Large intestine (tissue), 3 donors: ENCODE data around the gene CELF5. TPM values are rescaled to one million over a fixed set of nuclear protein-coding genes. Genes with fewer than 3 reads are reported as not detected.
A peak's percentile ranks its signal among the peaks of the same experiment; 100 is the strongest.
"Not testable (repeated sequence)": the region's sequence is repeated elsewhere in the genome, so short reads cannot be mapped to it uniquely, and the experiment has no call there.

Source experiments
- DNase-seq, 2 donors: peaks; one replicate each; pipeline versions ENCODE4 v3.0.0 to v3.0.0-alpha.2; 2013
- H3K27ac ChIP-seq: one replicate; pipeline ENCODE4 v1.5.1; 2013; ENCODE audit warnings: low read length
- H3K27me3 ChIP-seq: 2 replicates; pipeline ENCODE4 v1.6.1; 2013; ENCODE audit warnings: low read length; ENCODE audit not compliant: control insufficient read depth, insufficient read depth
- H3K36me3 ChIP-seq: 2 replicates; pipeline ENCODE4 v1.6.1; 2013; ENCODE audit warnings: low read length; ENCODE audit not compliant: control insufficient read depth, insufficient read depth
- H3K4me1 ChIP-seq: one replicate; pipeline ENCODE4 v1.6.1; 2013; ENCODE audit warnings: low read length; ENCODE audit not compliant: control insufficient read depth, insufficient read depth
- H3K4me3 ChIP-seq: one replicate; pipeline ENCODE4 v1.5.1; 2013; ENCODE audit warnings: low read length
- H3K9me3 ChIP-seq: one replicate; pipeline ENCODE4 v1.6.1; 2013; ENCODE audit warnings: mild to moderate bottlenecking, low read depth, low read length, moderate library complexity; ENCODE audit not compliant: control insufficient read depth
- WGBS: methylation state at CpG from one replicate; pipeline ENCODE4 v1.1.5; 2013; ENCODE audit warnings: low lambda C conversion rate; ENCODE audit not compliant: insufficient coverage; 5-methylcytosine and 5-hydroxymethylcytosine counted together
- polyA plus RNA-seq: library from polyadenylated mRNA; unstranded; fragments of 120-200 nt; gene quantifications from one replicate; pipeline ENCODE4 v1.2.1, GENCODE V29; 2013

Gene CELF5
- polyA plus RNA-seq, 1 donor: 3.1 TPM

DNA sequence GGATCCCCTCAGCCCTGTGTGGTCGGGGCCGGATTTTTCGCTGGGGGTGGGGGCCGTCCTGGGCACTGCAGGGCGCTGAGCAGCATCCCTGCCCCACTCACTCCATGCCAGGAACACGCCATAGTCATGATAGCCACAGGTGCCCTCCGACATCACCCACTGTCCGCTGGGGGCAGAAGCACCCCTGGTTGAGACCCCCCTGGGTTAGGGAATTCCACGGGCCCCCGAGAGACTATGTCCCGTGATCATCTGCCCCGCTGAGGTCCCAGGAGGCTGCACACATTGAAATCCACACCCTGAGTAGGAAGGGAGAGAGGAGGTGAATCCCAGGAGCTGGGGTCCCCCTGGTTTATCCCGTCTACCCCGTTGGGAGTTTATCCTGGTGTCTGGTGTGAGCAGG lies 22.6 kb upstream of the CELF5 start:
- H3K27ac ChIP-seq: no peak overlapping the region
- peaks cover 42% of the 10 kb centered on the region for H3K36me3 ChIP-seq
- no peak overlapping the region for H3K4me3 ChIP-seq
- WGBS: no CpG with 5 or more reads among the region's 14 CpGs
- DNase-seq: no peak
- no peaks in the 10 kb centered on the region for H3K4me1 ChIP-seq
- H3K9me3 ChIP-seq: no peaks in the 10 kb centered on the region
- no peaks in the 10 kb centered on the region for H3K27me3 ChIP-seq

DNA sequence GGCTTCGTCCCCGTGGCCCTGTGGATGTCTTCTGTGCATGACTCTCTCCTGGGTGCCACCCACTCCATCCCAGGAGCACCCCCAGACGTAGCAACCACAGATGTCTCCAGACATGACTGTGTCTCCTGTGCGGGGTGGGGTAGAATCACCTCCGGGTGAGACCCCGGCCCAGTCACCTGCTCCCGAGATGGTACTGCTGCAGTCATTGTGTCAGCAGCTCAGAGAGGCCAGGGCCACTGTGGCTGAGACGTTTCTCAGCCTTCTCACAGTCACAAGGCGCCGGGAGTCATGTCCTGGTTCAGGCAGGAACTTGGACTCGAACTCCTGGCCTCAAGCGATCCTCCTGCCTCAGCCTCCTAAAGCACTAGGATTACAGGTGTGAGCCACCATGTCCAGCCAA lies 22.1 kb upstream of the CELF5 start:
- Histone ChIP-seq H3K27ac (no peak overlapping the region), H3K9me3 (no peaks in the 10 kb centered on the region), H3K4me3 (no peak overlapping the region), H3K36me3 (peaks cover 47% of the 10 kb centered on the region), H3K4me1 (no peaks in the 10 kb centered on the region), H3K27me3 (no peaks in the 10 kb centered on the region)
- DNase-seq: no peak
- no CpG with 5 or more reads among the region's 12 CpGs for WGBS

DNA sequence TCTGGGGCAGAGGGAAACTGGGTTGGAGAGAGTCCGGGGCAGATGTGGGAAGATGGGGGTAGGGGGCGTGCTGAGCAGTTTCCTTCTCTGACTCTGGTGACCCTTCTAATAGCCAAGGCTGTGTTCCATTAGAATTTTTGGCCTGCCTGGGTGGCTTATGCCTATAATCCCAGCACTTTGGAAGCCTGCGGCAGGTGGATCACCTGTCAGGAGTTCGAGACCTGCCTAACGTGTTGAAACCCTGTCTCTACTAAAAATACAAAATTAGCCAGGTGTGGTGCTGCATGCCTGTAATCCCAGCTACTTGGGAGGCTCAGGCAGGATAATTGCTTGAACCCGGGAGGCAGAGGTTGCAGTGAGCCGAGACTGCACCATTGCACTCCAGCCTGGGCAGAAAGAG lies 21.6 kb upstream of the CELF5 start:
- not testable (repeated sequence) for H3K4me1 ChIP-seq, H3K27ac ChIP-seq, H3K9me3 ChIP-seq, DNase-seq, H3K27me3 ChIP-seq, H3K4me3 ChIP-seq
- WGBS: no CpG with 5 or more reads among the region's 7 CpGs
- peaks cover 52% of the 10 kb centered on the region for H3K36me3 ChIP-seq

DNA sequence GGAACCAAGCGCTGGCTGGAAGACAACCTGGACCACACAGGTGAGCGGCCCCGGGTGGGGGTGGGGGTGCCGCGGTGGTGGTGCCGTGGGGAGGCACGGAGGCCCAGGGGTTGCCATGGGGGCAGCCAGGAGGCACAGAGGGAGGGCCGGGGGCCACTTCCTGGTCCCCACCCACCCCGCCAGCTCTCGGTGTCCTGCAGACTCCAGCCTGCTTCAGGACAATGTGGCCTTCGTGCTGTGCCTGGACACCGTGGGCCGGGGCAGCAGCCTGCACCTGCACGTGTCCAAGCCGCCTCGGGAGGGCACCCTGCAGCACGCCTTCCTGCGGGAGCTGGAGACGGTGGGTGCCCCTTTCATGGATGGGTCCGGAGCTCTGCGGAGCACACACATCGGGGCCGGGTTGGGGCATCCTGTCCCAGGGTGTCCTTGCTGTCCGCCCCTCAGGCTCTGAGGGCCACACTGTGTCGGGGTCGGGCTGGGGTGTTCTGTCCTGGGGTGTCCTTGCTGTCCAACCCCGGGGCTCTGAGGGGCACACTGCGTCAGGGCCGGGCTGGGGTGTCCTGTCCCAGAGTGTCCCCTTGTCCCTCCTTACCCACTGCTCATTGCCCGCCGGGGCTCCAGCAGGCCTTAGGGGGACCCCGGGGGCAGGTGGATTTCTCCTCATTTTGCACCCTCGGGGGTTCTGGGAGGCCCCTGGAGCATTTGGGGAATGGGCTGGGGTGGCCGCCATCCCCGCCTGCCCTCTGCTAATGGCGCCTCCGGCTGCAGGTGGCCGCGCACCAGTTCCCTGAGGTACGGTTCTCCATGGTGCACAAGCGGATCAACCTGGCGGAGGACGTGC lies 20.4 kb upstream of the CELF5 start:
- H3K27ac ChIP-seq: no peak overlapping the region
- WGBS: no CpG with 5 or more reads among the region's 43 CpGs
- H3K4me1 ChIP-seq: no peaks in the 10 kb centered on the region
- H3K4me3 ChIP-seq: no peak overlapping the region
- no peak for DNase-seq
- peaks cover 50% of the 10 kb centered on the region for H3K36me3 ChIP-seq
- no peaks in the 10 kb centered on the region for H3K27me3 ChIP-seq
- H3K9me3 ChIP-seq: no peaks in the 10 kb centered on the region

DNA sequence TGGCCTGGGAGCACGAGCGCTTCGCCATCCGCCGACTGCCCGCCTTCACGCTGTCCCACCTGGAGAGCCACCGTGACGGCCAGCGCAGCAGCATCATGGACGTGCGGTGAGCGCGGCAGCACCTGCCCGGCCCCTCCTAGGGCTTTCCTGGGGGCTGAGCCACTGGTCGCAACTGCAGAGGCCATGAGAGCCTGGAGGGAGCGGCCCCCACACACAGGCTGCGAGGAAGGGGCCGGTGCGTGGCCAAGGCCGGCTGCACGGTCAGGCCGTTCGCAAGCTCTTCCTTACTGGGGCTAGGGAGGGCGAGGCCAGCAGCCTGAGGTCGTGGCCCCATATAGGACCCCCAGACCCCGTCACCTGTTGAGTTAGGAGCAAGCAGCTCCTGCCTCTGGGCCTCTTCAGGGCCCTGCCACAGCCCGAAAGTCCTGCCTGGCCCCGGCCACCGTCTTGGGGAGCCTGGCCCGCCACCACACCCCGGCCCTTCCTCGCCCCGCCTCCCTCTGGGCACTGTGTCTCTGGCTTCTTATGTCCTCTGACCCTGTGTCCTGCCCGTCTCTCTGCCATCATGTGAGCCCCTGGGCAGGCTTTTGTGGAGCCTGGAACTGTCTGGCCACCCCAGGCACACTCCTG lies 19.7 kb upstream of the CELF5 start:
- Histone ChIP-seq H3K4me3 (no peak overlapping the region), H3K4me1 (no peaks in the 10 kb centered on the region), H3K27ac (no peak overlapping the region), H3K36me3 (peaks cover 50% of the 10 kb centered on the region), H3K27me3 (no peaks in the 10 kb centered on the region), H3K9me3 (no peaks in the 10 kb centered on the region)
- DNase-seq: no peak
- no CpG with 5 or more reads among the region's 35 CpGs for WGBS

DNA sequence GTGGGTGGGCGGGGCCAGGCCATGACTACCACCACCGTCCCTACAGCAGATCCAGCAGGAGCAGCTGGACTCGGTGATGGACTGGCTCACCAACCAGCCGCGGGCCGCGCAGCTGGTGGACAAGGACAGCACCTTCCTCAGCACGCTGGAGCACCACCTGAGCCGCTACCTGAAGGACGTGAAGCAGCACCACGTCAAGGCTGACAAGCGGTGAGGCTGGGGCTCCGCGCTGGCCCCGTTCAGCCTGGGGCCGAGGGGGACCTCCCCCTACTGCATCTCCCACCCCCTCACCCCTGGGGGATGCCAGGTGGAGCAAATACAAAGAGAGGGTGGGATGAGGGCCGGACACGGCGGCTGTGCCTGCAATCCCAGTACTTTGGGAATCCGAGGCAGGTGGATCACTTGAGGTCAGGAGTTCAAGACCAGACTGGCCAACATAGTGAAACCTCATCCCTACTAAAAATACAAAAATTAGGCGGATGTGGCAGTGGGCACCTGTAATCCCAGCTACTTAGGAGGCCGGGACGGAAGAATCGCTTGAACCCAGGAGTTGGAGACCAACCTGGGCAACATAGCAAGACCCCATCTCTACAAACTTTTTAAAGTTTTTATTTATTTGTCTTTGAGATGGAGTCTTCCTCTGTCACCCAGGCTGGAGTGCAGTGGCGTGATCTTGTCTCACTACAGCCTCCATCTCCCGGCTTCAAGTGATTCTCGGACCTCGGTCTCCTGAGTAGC lies 18.1 kb upstream of the CELF5 start:
- Histone ChIP-seq H3K4me3 (no peak overlapping the region), H3K36me3 (peaks cover 47% of the 10 kb centered on the region), H3K4me1 (no peaks in the 10 kb centered on the region), H3K9me3 (no peaks in the 10 kb centered on the region), H3K27ac (no peak overlapping the region), H3K27me3 (no peaks in the 10 kb centered on the region)
- WGBS: 100% methylated on average over 2 of the region's 28 CpGs
- DNase-seq: no peak

DNA sequence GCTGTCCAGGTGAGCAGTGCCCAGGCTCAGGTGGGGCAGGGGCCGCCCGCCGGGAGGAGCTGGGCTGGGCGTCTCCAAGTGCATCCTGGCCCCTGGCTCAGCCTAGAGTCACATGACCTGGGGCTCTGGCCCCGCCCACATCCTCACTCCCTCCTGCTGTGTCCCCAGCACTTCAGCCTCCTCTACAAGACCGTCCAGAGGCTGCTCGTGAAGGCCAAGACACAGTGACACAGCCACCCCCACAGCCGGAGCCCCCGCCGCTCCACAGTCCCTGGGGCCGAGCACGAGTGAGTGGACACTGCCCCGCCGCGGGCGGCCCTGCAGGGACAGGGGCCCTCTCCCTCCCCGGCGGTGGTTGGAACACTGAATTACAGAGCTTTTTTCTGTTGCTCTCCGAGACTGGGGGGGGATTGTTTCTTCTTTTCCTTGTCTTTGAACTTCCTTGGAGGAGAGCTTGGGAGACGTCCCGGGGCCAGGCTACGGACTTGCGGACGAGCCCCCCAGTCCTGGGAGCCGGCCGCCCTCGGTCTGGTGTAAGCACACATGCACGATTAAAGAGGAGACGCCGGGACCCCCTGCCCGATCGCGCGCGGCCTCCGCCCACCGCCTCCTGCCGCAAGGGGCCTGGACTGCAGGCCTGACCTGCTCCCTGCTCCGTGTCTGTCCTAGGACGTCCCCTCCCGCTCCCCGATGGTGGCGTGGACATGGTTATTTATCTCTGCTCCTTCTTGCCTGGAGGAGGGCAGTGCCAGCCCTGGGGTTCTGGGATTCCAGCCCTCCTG lies 16.8 kb upstream of the CELF5 start:
- WGBS: no CpG with 5 or more reads among the region's 43 CpGs
- Histone ChIP-seq H3K27ac (no peak overlapping the region), H3K9me3 (no peaks in the 10 kb centered on the region), H3K4me1 (no peaks in the 10 kb centered on the region), H3K36me3 (peaks cover 44% of the 10 kb centered on the region), H3K4me3 (no peak overlapping the region), H3K27me3 (no peaks in the 10 kb centered on the region)
- no peak for DNase-seq

DNA sequence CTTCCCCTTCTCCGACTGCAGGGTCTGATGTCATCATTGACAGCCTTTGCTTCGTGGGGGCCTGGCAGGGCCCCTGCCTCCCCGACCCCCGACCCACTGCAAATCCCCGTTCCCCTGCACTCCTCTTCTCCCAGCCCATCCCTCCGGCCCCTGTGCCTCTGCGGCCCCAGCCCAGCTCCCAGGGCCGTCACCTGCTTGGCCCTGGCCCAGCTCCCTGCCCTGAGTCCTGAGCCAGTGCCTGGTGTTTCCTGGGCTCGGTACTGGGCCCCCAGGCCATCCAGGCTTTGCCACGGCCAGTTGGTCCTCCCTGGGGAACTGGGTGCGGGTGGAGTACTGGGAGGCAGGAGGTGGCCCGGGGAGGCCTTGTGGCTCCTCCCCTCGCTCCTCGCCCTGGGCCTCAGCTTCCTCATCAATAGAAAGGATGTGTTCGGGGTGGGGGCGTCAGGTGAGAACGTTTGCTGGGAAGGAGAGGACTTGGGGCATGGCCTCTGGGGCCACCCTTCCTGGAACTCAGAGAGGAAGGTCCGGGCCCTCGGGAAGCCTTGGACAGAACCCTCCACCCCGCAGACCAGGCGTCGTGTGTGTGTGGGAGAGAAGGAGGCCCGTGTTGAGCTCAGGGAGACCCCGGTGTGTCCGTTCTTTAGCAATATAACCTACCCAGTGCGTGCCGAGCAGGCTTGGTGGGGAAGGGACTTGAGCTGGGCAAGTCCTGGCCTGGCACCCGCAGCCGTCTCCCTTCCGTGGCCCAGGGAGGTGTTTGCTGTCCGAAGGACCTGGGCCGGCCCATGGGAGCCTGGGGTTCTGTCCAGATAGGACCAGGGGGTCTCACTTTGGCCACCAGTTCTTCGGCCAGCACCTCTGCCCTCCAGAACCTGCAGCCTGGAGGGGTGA lies 15.9 kb upstream of the CELF5 start:
- Histone ChIP-seq H3K27ac (no peak overlapping the region), H3K4me1 (no peaks in the 10 kb centered on the region), H3K27me3 (no peaks in the 10 kb centered on the region), H3K36me3 (peaks cover 42% of the 10 kb centered on the region), H3K4me3 (no peak overlapping the region), H3K9me3 (no peaks in the 10 kb centered on the region)
- no peak for DNase-seq
- WGBS: 100% methylated on average over 2 of the region's 33 CpGs

DNA sequence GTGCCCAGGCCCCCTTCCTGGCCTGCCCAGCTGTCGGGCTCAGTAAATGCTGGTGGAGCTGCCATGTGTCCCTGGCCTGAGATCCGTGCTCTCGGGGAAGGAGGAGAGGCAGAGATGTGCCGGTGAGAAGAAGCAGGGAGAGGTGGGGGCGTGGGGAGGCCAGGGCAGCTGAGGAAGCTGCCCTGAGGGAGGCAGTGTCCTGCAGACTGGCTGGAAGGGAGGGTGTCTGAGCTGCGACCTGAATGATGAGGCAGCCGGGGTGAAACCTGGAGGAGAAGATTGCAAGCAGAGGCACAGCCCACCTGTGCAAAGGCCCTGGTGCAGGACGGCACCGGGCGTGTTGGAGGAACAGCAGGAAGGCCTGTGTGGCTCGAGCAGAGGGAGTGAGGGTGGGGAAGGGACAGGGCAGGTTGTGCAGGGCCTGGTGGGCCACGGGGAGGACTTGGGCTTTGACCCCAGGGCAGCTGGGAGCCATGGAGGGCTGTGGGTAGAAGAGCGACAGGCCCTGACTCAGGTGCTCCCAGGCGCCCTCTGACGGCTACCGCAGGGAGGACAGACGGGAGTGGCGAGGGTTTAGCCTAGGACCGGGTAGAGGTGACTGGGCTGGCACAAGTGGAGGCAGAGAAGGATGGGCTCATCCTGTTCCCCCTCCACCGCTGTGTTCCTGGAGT lies 14.0 kb upstream of the CELF5 start:
- Histone ChIP-seq H3K4me1 (no peaks in the 10 kb centered on the region), H3K36me3 (peaks cover 25% of the 10 kb centered on the region), H3K9me3 (no peaks in the 10 kb centered on the region), H3K27ac (no peak overlapping the region), H3K4me3 (no peak overlapping the region), H3K27me3 (no peaks in the 10 kb centered on the region)
- DNase-seq: peak in 1 of 2 donors; percentile 22
- WGBS: 40% methylated on average over 1 of the region's 20 CpGs
